HepG2 (cell line): Measurements from ENCODE around the gene LYZ. TPM values are rescaled to one million over a fixed set of nuclear protein-coding genes. Genes with fewer than 3 reads are reported as not detected.

ENCODE experiments used
- ATF5 ChIP-seq: sonication (generic); formaldehyde crosslinking; IDR thresholded peaks from 2 replicates; pipeline ENCODE4 v1.4.0; 2020; ENCODE audit warnings: mild to moderate bottlenecking, low read depth, missing genetic modification reagents
- CC2D1A ChIP-seq: sonication (generic); formaldehyde crosslinking; IDR thresholded peaks from 2 replicates; pipeline ENCODE4 v1.8.1; 2023; ENCODE audit warnings: mild to moderate bottlenecking, missing genetic modification reagents
- GPN1 ChIP-seq: sonication (generic); formaldehyde crosslinking; IDR thresholded peaks from 2 replicates; pipeline ENCODE4 v1.5.1; 2020; ENCODE audit warnings: missing genetic modification reagents, borderline replicate concordance
- MTA1 ChIP-seq: sonication (generic); formaldehyde crosslinking; IDR thresholded peaks from 2 replicates; pipeline ENCODE4 v1.4.0; 2020; ENCODE audit warnings: missing genetic modification reagents, mild to moderate bottlenecking, borderline replicate concordance
- MTF2 ChIP-seq: sonication (generic); formaldehyde crosslinking; IDR thresholded peaks from 2 replicates; pipeline ENCODE4 v1.5.0; 2020; ENCODE audit warnings: missing genetic modification reagents, borderline replicate concordance
- MZF1 ChIP-seq: sonication (generic); formaldehyde crosslinking; IDR thresholded peaks from 2 replicates; pipeline ENCODE4 v1.8.1; 2023; ENCODE audit warnings: mild to moderate bottlenecking, missing genetic modification reagents, borderline replicate concordance
- PRPF4 ChIP-seq: fragments of 200-400 bp; formaldehyde crosslinking; IDR thresholded peaks from 2 replicates; pipeline ENCODE4 v1.6.1; 2016; ENCODE audit warnings: low read length, low read depth; ENCODE audit not compliant: poor library complexity, severe bottlenecking
- SRSF9 ChIP-seq: fragments of 200-400 bp; formaldehyde crosslinking; IDR thresholded peaks from 2 replicates; pipeline ENCODE4 v1.6.1; 2018; ENCODE audit warnings: borderline replicate concordance, mild to moderate bottlenecking, low read depth, low read length; ENCODE audit not compliant: insufficient read depth, poor library complexity, severe bottlenecking
- ZNF136 ChIP-seq: sonication (generic); formaldehyde crosslinking; IDR thresholded peaks from 2 replicates; pipeline ENCODE4 v1.8.1; 2022; ENCODE audit warnings: low read depth, mild to moderate bottlenecking, moderate library complexity, missing genetic modification reagents
- ZNF296 ChIP-seq: sonication (generic); formaldehyde crosslinking; conservative IDR thresholded peaks from 2 replicates; pipeline ENCODE4 v1.5.0; 2020; ENCODE audit warnings: mild to moderate bottlenecking, missing genetic modification reagents
- ZNF337 ChIP-seq: sonication (generic); formaldehyde crosslinking; IDR thresholded peaks from 2 replicates; pipeline ENCODE4 v1.5.1; 2020; ENCODE audit warnings: missing genetic modification reagents, low read depth, mild to moderate bottlenecking, borderline replicate concordance
- ZNF557 ChIP-seq: sonication (generic); formaldehyde crosslinking; IDR thresholded peaks from 2 replicates; pipeline ENCODE4 v1.4.0; 2020; ENCODE audit warnings: missing genetic modification reagents
- ZNF691 ChIP-seq: sonication (generic); formaldehyde crosslinking; IDR thresholded peaks from 2 replicates; pipeline ENCODE4 v1.4.0; 2020; ENCODE audit warnings: missing genetic modification reagents, low read depth, mild to moderate bottlenecking, borderline replicate concordance
- ZSCAN30 ChIP-seq: sonication (generic); formaldehyde crosslinking; IDR thresholded peaks from 2 replicates; pipeline ENCODE4 v1.5.0; 2020; ENCODE audit warnings: mild to moderate bottlenecking, missing genetic modification reagents
- polyA plus RNA-seq, 8 experiments: library from polyadenylated mRNA; depleted of rRNA in 3 of 8; stranded (reverse) in 7 of 8; unstranded in 1 of 8; fragments of >200 nt; fragmentation: Illumina TruSeq in 4 of 8; extraction: Trizol in 4 of 8; gene quantifications; 2 replicates each; pipeline versions ENCODE4 v1.2.1 to v1.2.3, GENCODE V29; 2011 to 2016; ENCODE audit warnings: low read depth in 4 of 8, missing spikeins in 1 of 8, mixed read lengths in 1 of 8; ENCODE audit not compliant: insufficient read depth in 1 of 8
- total RNA-seq, 5 experiments: library from RNA; depleted of rRNA; stranded (reverse); fragments of >200 nt; fragmentation: Illumina TruSeq; extraction: Trizol; gene quantifications; 2 replicates each; pipeline ENCODE4 v1.2.3, GENCODE V29; 2016; ENCODE audit warnings: low read depth in 1 of 5
- TF ChIP-seq, protein P1 (sequence below): sonication (generic); formaldehyde crosslinking; IDR thresholded peaks from 2 replicates; pipeline ENCODE4 v1.4.0; 2020; ENCODE audit warnings: mild to moderate bottlenecking, missing genetic modification reagents
- TF ChIP-seq, protein P2 (sequence below): sonication (generic); formaldehyde crosslinking; IDR thresholded peaks from 2 replicates; pipeline ENCODE4 v1.5.0; 2020; ENCODE audit warnings: mild to moderate bottlenecking, missing genetic modification reagents, borderline replicate concordance

Gene LYZ
- total and polyA plus RNA-seq, 2 of the 13 experiments (the other 11 are each of a cell fraction or from before 2014, with no cell fraction given), result 1,788 to 2,054 TPM

DNA sequence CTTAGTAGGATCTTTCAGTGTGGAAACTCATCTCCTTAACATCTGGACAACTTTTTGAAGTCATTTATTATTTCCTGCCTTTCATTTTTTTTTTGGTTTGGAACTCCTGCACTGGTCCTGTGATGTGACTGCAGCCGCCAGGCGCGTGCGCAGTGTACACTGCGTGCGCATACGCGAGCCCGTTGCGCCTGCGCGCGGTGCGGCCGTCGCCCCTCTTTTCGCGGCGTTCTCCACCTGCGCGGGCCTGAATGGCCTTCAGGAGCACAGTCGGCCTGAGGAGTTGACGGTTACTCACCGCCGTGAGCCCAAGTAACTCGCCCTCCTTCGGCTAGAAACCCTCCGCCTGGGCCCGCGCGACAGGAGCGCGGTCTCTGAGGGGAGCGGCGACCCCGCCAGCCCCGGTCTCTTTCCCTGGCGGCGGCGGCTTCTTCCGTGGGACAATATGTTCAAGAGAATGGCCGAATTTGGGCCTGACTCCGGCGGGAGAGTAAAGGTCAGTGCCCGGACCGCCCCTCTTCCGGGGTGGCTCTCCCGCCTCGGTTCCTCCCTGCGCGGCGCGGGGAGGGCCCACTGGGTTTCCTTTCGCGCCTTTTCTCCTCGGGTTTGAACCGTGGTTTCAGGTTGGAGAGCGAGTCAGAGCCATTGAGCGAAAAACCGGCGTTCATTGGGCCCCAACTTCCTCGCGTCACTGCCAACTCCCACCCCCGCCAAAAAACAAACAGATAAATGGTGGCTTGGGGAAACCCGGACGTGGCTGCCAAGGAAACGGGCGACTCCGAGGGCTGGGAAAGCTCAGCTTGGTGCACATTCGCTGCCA is 11.6 kb downstream of the LYZ start, which contains the start of gene YEATS4 (continued):
- TF ChIP-seq ZNF136 (CRISPR knock-in tag) (0 out of 2 replicates have a peak, but pooled peaks have one; percentile 68), GPN1 (CRISPR knock-in tag) (no peak), ZNF296 (no peak), MTA1 (peak; percentile 58; the same call in 1 of the 2 replicates), ZNF557 (CRISPR knock-in tag) (no peak), ZSCAN30 (CRISPR knock-in tag) (no peak; the same call in 1 of the 2 replicates), MZF1 (CRISPR knock-in tag) (no peak), ZNF337 (CRISPR knock-in tag) (no peak), ZNF691 (peak; percentile 89), PRPF4 (no peak), SRSF9 (no peak), MTF2 (CRISPR knock-in tag) (no peak), ATF5 (CRISPR knock-in tag) (peak; percentile 92; the same call in 1 of the 2 replicates), CC2D1A (CRISPR knock-in tag) (no peak)
- TF ChIP-seq, protein P1, sequence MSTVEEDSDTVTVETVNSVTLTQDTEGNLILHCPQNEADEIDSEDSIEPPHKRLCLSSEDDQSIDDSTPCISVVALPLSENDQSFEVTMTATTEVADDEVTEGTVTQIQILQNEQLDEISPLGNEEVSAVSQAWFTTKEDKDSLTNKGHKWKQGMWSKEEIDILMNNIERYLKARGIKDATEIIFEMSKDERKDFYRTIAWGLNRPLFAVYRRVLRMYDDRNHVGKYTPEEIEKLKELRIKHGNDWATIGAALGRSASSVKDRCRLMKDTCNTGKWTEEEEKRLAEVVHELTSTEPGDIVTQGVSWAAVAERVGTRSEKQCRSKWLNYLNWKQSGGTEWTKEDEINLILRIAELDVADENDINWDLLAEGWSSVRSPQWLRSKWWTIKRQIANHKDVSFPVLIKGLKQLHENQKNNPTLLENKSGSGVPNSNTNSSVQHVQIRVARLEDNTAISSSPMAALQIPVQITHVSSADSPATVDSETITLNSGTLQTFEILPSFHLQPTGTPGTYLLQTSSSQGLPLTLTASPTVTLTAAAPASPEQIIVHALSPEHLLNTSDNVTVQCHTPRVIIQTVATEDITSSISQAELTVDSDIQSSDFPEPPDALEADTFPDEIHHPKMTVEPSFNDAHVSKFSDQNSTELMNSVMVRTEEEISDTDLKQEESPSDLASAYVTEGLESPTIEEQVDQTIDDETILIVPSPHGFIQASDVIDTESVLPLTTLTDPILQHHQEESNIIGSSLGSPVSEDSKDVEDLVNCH (CRISPR knock-in tag), result no peak
- TF ChIP-seq, protein P2, sequence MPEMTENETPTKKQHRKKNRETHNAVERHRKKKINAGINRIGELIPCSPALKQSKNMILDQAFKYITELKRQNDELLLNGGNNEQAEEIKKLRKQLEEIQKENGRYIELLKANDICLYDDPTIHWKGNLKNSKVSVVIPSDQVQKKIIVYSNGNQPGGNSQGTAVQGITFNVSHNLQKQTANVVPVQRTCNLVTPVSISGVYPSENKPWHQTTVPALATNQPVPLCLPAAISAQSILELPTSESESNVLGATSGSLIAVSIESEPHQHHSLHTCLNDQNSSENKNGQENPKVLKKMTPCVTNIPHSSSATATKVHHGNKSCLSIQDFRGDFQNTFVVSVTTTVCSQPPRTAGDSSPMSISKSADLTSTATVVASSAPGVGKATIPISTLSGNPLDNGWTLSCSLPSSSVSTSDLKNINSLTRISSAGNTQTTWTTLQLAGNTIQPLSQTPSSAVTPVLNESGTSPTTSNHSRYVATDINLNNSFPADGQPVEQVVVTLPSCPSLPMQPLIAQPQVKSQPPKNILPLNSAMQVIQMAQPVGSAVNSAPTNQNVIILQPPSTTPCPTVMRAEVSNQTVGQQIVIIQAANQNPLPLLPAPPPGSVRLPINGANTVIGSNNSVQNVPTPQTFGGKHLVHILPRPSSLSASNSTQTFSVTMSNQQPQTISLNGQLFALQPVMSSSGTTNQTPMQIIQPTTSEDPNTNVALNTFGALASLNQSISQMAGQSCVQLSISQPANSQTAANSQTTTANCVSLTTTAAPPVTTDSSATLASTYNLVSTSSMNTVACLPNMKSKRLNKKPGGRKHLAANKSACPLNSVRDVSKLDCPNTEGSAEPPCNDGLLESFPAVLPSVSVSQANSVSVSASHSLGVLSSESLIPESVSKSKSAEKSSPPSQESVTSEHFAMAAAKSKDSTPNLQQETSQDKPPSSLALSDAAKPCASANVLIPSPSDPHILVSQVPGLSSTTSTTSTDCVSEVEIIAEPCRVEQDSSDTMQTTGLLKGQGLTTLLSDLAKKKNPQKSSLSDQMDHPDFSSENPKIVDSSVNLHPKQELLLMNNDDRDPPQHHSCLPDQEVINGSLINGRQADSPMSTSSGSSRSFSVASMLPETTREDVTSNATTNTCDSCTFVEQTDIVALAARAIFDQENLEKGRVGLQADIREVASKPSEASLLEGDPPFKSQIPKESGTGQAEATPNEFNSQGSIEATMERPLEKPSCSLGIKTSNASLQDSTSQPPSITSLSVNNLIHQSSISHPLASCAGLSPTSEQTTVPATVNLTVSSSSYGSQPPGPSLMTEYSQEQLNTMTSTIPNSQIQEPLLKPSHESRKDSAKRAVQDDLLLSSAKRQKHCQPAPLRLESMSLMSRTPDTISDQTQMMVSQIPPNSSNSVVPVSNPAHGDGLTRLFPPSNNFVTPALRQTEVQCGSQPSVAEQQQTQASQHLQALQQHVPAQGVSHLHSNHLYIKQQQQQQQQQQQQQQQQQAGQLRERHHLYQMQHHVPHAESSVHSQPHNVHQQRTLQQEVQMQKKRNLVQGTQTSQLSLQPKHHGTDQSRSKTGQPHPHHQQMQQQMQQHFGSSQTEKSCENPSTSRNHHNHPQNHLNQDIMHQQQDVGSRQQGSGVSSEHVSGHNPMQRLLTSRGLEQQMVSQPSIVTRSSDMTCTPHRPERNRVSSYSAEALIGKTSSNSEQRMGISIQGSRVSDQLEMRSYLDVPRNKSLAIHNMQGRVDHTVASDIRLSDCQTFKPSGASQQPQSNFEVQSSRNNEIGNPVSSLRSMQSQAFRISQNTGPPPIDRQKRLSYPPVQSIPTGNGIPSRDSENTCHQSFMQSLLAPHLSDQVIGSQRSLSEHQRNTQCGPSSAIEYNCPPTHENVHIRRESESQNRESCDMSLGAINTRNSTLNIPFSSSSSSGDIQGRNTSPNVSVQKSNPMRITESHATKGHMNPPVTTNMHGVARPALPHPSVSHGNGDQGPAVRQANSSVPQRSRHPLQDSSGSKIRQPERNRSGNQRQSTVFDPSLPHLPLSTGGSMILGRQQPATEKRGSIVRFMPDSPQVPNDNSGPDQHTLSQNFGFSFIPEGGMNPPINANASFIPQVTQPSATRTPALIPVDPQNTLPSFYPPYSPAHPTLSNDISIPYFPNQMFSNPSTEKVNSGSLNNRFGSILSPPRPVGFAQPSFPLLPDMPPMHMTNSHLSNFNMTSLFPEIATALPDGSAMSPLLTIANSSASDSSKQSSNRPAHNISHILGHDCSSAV (CRISPR knock-in tag), result no peak
